Skeletal muscle tissue (tissue), 4 donors: ENCODE measurements around the gene ALKBH5. TPM values are rescaled to one million over a fixed set of nuclear protein-coding genes. Genes with fewer than 3 reads are reported as not detected.

Experiments used
- H3K27ac ChIP-seq: one replicate; pipeline ENCODE4 v1.7.0; 2013; ENCODE audit warnings: mild to moderate bottlenecking, low read depth, low read length, inconsistent platforms
- H3K27me3 ChIP-seq, 3 donors: one replicate each; pipeline ENCODE4 v1.7.0; 2013; ENCODE audit warnings: low read length in 3 of 3; ENCODE audit not compliant: control insufficient read depth in 3 of 3, insufficient read depth in 3 of 3
- H3K36me3 ChIP-seq, 3 donors: one replicate each; pipeline ENCODE4 v1.7.0; 2013; ENCODE audit warnings: low read length in 3 of 3; ENCODE audit not compliant: control insufficient read depth in 3 of 3, insufficient read depth in 3 of 3
- H3K4me1 ChIP-seq, 3 donors: one replicate each; pipeline ENCODE4 v1.7.0; 2013; ENCODE audit warnings: low read length in 3 of 3, mild to moderate bottlenecking in 3 of 3; ENCODE audit not compliant: control insufficient read depth in 3 of 3, insufficient read depth in 3 of 3
- H3K4me3 ChIP-seq, 3 donors: one replicate each; pipeline ENCODE4 v1.7.0; 2013; ENCODE audit warnings: low read length in 3 of 3
- H3K9ac ChIP-seq, 3 donors: one replicate each; pipeline ENCODE4 v1.7.0; 2013; ENCODE audit warnings: low read length in 3 of 3, mild to moderate bottlenecking in 3 of 3, moderate library complexity in 2 of 3, low read depth in 1 of 3
- H3K9me3 ChIP-seq, 3 donors: one replicate each; pipeline ENCODE4 v1.7.0; 2013; ENCODE audit warnings: low read length in 3 of 3; ENCODE audit not compliant: control insufficient read depth in 3 of 3
- total RNA-seq: library from RNA; depleted of rRNA; stranded (reverse); fragments of >200 nt; gene quantifications from one replicate; pipeline ENCODE4 v1.2.3, GENCODE V29; 2014
- donor health status: Osteomylitis.

ALKBH5 gene
- total RNA-seq, 1 donor from 2014 or later, result 77.8 TPM

DNA sequence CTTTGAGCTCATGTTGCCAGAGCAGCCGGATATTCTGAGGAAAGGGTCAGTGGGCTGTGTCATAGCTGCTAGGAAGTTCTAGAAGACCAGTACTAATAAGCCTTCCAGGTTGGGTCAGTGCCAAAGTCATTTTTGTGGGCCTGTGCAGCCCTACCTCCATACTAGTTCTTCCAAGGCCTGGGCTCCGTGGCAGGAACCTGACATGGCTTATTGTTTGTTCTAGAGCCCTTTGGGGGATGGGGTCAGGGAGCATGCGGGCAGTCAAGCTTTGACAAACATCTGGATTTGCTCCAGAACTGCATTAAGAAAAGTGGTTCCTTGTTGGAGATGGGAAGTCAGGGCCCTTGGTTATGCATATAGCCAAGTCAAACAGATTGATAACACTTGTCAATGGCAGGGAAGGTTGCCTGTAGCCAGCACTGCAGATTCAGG lies 7.6 kb downstream of the ALKBH5 start:
- H3K36me3 ChIP-seq, result peaks cover 16 to 27% (median 19%) of the 10 kb centered on the region in 3 donors

DNA sequence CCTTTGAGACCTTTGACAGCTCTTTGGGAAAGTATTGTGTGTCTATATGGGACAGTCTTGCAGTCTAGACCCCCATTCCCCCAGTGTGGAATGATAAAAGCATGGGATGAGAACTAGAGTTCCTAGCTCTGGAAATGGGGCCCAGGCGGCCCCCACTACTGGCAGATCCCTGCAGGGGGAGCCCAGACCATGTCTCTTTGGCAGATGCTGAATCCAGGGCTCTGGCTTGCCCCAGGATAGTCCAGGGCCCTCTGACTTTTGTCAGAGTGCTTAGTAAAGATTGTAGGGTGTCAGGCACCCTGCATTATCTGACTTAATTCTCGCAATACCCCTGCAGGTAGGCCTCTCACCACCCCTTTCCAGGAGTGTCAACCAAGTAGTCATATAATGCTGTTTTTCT lies 8.3 kb downstream of the ALKBH5 start:
- Histone ChIP-seq H3K9ac (peak overlapping the region in 2 of 3 donors; percentile 2 to 51), H3K36me3 (peaks cover 17 to 31% (median 19%) of the 10 kb centered on the region in 3 donors), H3K4me3 (no peak overlapping the region), H3K27me3 (no peaks in the 10 kb centered on the region), H3K4me1 (peaks cover 54 to 64% (median 58%) of the 10 kb centered on the region in 3 donors), H3K9me3 (no peaks in the 10 kb centered on the region), H3K27ac (peak overlapping the region; percentile 62)

More for the DNA sequence above, 7.6 kb downstream of the ALKBH5 start:
- no peaks in the 10 kb centered on the region for H3K9me3 ChIP-seq
- peak overlapping the region in 2 of 3 donors; percentile 54 to 58 for H3K9ac ChIP-seq
- no peaks in the 10 kb centered on the region for H3K27me3 ChIP-seq
- peak overlapping the region; percentile 62 for H3K27ac ChIP-seq
- peak overlapping the region; percentile 4 to 55 (median 37) for H3K4me3 ChIP-seq
- H3K4me1 ChIP-seq, result peaks cover 59 to 69% (median 63%) of the 10 kb centered on the region in 3 donors

DNA sequence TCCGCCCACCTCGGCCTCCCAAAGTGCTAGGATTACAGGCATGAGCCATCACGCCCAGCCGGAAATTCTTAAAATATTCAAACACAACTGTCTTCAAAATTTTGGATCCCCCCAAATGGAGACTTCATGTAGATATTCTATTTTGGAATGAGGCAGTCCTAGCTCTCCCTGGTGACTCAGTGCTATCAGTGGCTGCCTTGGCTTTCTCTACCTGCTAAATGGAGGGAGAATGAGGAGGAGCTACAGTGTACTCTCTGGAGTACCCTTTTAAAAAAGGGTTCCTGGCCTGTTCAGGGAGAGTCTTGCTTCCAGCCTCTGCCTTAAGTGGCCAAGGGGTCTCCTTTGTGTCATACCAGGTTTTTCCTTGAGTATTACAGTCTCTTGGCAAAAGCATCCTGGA lies 10.8 kb downstream of the ALKBH5 start:
- Histone ChIP-seq H3K27me3 (no peaks in the 10 kb centered on the region), H3K27ac (no peak overlapping the region), H3K9me3 (no peaks in the 10 kb centered on the region), H3K9ac (no peak overlapping the region), H3K4me3 (no peak overlapping the region), H3K36me3 (peaks cover 25 to 45% (median 28%) of the 10 kb centered on the region in 3 donors), H3K4me1 (peaks cover 55 to 65% (median 61%) of the 10 kb centered on the region in 3 donors)

DNA sequence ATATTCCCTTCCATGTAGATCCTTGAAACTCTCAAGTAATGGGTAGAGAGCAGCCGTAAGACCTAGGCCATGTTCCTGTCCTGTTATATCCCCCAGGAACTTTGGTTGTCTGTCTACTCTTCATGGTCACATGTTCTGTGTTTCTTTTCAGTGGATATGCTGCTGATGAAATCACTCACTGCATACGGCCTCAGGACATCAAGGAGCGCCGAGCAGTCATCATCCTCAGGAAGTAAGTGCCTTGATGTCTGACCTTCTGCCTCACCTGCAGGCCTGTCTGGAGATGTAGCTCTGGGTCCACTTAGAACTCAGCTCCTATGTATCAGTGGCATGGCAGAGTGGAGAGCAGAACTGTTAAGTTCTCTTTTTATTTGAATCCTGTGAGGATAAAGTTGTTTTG lies 11.2 kb downstream of the ALKBH5 start:
- Histone ChIP-seq H3K27me3 (no peaks in the 10 kb centered on the region), H3K36me3 (peaks cover 25 to 45% (median 30%) of the 10 kb centered on the region in 3 donors), H3K4me3 (no peak overlapping the region), H3K9ac (no peak overlapping the region), H3K27ac (no peak overlapping the region), H3K4me1 (peaks cover 50 to 65% (median 57%) of the 10 kb centered on the region in 3 donors), H3K9me3 (no peaks in the 10 kb centered on the region)

DNA sequence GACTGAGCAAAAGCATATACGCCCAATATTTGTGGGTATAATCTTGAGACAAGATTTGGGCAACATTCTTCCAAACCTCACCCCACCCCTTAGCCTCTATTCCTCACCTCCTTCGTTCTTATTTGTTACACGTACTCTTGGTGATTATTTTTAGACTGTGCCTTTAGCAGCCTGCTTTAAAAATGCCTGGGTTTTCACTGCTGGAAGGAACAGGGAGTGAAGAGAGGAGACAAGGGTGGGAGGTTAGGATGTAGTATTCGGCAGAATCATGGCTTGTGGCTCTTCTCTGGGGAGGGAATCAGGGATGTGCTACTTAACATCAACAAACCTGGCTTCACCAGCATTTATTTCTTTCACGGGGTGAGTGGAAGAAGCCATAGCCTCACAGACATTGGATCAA lies 11.6 kb downstream of the ALKBH5 start:
- no peak overlapping the region for H3K9ac ChIP-seq
- H3K9me3 ChIP-seq, result no peaks in the 10 kb centered on the region
- peaks cover 49 to 62% (median 55%) of the 10 kb centered on the region in 3 donors for H3K4me1 ChIP-seq
- no peak overlapping the region for H3K27ac ChIP-seq
- no peak overlapping the region for H3K4me3 ChIP-seq
- H3K27me3 ChIP-seq, result no peaks in the 10 kb centered on the region
- peaks cover 25 to 45% (median 30%) of the 10 kb centered on the region in 3 donors for H3K36me3 ChIP-seq

DNA sequence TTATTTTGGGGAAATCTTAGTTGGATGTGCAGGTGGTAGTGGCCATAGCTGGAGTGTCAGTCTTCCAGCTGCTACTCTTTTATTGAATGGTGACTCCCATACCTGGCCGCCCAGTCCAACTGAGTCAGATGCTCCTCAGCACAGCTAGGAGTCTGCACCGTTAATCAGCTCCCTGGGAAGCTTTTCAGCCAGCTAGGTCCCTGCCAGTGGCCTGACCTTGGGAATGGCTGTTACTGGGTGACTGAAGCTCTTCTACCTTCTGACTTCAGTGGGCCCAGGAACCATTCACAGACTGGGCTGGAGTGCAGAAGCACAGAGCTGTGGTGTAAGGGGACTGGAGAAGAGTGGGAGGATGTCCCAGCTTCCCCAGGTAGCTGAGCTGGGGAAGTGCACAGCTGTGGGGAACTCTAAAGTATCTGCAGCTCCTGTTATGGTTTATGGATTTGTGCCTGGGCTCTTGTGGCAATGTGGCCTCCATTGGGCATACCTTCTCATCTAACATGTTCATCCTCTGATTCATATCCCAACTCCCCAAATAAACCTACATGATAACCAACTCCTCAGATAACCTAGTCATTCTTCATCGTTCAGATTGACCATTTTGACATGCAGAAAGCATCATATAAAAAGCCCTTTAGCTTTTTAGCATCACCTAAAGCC lies 14.0 kb downstream of the ALKBH5 start:
- H3K36me3 ChIP-seq, result peaks cover 27 to 51% (median 27%) of the 10 kb centered on the region in 3 donors
- peaks cover 45 to 59% (median 46%) of the 10 kb centered on the region in 3 donors for H3K4me1 ChIP-seq
- no peaks in the 10 kb centered on the region for H3K9me3 ChIP-seq
- H3K9ac ChIP-seq, result peak overlapping the region in 1 of 3 donors; percentile 28
- H3K27ac ChIP-seq, result no peak overlapping the region
- no peaks in the 10 kb centered on the region for H3K27me3 ChIP-seq
- H3K4me3 ChIP-seq, result no peak overlapping the region

DNA sequence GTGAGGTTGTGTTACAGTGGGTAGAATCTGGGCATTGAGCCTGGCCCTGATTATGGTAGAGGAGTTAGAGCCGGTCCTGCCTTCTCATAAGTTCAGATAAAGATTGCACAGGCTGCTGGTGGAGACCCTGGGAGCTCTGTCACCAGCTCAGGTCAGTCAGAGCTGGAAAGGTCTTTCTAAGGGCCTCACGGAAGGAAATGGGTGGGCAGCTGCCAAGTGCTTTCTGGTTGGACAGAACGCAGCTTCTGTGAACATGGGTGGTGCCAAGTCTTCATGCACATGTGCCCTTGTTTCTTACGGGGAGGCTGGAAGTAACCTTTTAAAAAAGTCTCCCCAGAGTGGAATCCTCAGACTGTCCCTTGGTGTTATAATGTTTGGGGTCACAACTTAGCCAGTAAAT lies 14.9 kb downstream of the ALKBH5 start:
- H3K9ac ChIP-seq, result peak overlapping the region in 2 of 3 donors; percentile 7 to 57
- peaks cover 46 to 64% (median 52%) of the 10 kb centered on the region in 3 donors for H3K4me1 ChIP-seq
- H3K9me3 ChIP-seq, result no peaks in the 10 kb centered on the region
- H3K27ac ChIP-seq, result no peak overlapping the region
- H3K27me3 ChIP-seq, result no peaks in the 10 kb centered on the region
- H3K4me3 ChIP-seq, result peak overlapping the region in 1 of 3 donors; percentile 35
- peaks cover 27 to 52% (median 27%) of the 10 kb centered on the region in 3 donors for H3K36me3 ChIP-seq

DNA sequence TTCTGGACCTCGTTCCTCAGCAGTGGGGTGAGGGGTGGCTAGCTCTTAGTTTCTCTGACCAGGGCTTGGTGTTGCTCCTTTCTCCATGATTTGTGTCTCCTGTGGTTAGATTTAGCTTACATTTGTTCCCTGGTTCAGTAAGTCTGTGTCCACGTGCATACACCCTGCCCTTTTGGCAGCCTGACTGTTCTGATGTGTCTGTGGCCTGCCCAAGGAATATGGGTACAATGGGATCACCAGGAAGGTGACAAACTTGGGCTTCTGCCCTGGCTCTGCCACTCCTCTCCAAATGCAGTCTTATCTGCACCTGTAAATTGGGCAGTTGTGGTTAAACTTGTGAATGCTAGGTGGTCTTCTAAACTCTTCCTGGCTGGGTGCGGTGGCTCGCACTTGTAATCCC lies 17.5 kb downstream of the ALKBH5 start:
- no peak overlapping the region for H3K27ac ChIP-seq
- peaks cover 22 to 49% (median 29%) of the 10 kb centered on the region in 3 donors for H3K36me3 ChIP-seq
- peaks cover 43 to 58% (median 57%) of the 10 kb centered on the region in 3 donors for H3K4me1 ChIP-seq

DNA sequence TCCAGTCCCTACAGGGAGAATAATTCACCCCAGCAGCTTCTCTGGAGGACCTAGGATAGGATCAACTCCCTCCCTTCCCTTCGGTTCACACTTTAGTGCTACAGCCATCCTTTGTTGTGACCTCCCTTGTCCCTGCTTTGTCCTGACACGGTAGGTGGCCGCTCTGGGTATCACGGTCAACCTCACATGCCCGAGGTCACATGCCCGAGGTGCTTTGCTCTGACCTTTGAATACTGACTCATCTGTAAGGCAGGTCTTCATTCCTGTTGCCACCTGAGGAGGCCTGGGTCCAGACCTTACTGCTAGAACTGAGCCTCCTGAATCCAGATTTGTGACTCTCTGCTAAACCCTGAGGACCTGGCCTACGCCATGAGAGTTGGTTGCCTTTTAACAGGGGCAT lies 19.7 kb downstream of the ALKBH5 start:
- peaks cover 28 to 44% (median 42%) of the 10 kb centered on the region in 3 donors for H3K4me1 ChIP-seq
- no peaks in the 10 kb centered on the region for H3K27me3 ChIP-seq
- no peak overlapping the region for H3K27ac ChIP-seq
- no peak overlapping the region for H3K4me3 ChIP-seq
- peaks cover 29 to 47% (median 30%) of the 10 kb centered on the region in 3 donors for H3K36me3 ChIP-seq
- H3K9ac ChIP-seq, result no peak overlapping the region
- H3K9me3 ChIP-seq, result no peaks in the 10 kb centered on the region

More for the DNA sequence above, 17.5 kb downstream of the ALKBH5 start:
- Histone ChIP-seq H3K9me3 (no peaks in the 10 kb centered on the region), H3K27me3 (no peaks in the 10 kb centered on the region), H3K4me3 (no peak overlapping the region), H3K9ac (no peak overlapping the region)

DNA sequence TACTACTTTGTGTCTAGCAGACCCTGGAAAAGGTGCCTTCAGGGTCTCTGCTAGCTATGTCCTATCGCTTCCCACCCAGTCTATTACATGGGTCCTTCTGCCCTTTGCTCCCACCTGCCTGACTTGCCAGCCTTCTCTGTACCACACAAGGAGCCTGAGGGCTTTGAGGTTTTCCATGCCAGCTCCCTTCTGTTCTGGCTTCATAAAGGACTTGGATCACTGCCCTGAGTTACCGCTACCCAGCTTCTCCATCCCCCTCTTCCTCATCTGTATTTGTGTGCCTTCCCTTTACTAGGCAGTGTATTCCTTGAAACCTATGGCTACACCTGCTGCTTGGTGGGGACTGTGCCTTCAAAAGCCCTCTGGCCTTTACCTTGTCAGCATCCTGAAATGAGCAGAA lies 22.2 kb downstream of the ALKBH5 start:
- Histone ChIP-seq H3K9me3 (no peaks in the 10 kb centered on the region), H3K27me3 (no peaks in the 10 kb centered on the region), H3K4me1 (peaks cover 10 to 23% (median 22%) of the 10 kb centered on the region in 3 donors), H3K4me3 (no peak overlapping the region), H3K36me3 (peaks cover 46 to 63% (median 53%) of the 10 kb centered on the region in 3 donors), H3K9ac (no peak overlapping the region), H3K27ac (no peak overlapping the region)
